ENCODE measurements around the gene PIK3R2.

DNA sequence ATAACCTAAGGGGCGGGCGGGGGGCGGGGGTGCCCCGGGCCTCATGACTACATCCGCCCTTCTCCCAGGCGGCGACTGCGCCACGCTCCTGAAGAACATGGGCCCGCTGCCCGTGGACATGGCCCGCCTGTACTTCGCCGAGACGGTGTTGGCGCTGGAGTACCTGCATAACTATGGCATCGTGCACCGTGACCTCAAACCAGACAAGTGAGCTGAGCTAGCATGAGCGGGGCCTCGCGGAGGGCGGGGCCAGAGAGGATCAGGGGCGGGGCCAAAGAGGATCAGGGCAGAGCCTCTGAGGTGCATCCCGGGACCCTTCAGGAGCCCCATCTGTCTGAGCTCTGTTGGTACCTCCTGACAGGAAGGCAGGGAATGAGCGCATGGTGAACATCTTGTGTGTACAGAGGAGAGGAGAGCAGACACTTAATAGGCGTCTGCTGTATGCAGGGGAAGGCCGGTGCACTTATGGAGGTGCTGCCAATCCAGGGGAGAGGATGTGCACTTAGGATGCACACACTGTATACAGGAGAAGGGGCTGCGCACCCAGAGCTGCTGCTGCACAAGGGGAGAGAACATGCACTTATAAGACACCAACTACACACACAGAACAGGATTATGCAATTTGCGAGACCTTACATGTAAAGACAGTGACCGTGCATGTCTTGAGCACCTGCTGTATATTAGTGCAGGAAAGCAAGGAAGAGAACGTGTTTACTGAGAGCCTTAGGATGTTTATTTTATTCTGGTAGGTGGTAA, 20.9 kb upstream of the PIK3R2 start:
- TF ChIP-seq, protein P1, sequence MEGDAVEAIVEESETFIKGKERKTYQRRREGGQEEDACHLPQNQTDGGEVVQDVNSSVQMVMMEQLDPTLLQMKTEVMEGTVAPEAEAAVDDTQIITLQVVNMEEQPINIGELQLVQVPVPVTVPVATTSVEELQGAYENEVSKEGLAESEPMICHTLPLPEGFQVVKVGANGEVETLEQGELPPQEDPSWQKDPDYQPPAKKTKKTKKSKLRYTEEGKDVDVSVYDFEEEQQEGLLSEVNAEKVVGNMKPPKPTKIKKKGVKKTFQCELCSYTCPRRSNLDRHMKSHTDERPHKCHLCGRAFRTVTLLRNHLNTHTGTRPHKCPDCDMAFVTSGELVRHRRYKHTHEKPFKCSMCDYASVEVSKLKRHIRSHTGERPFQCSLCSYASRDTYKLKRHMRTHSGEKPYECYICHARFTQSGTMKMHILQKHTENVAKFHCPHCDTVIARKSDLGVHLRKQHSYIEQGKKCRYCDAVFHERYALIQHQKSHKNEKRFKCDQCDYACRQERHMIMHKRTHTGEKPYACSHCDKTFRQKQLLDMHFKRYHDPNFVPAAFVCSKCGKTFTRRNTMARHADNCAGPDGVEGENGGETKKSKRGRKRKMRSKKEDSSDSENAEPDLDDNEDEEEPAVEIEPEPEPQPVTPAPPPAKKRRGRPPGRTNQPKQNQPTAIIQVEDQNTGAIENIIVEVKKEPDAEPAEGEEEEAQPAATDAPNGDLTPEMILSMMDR (IDR thresholded peaks at IDR 0.05): no peak
- TF ChIP-seq POLR2A (IDR thresholded peaks at IDR 0.05): no peak
